GM19035 (cell line): ENCODE data around the gene TMEM187.

Experiments
- ATAC-seq: cut with Tn5 transposase; IDR thresholded peaks from one replicate; pipeline ENCODE4 v1.9.1; 2021; ENCODE audit not compliant: unreplicated experiment

Gene TMEM187

GRCh38 chrX:153934762-153935325 is 37.7 kb upstream of the TMEM187 start, which contains the start of gene NAA10:
NAA10 (minus strand) TSS chrX:153935037; CDS start chrX:153934904, 133 bp downstream.
- ATAC-seq: peak; percentile 79

- ATAC-seq: no peak
Observed at GRCh38 chrX:153935326-153935851, 37.2 kb upstream of the TMEM187 start.

- ATAC-seq: no peak
Observed at GRCh38 chrX:153937056-153937455, 35.5 kb upstream of the TMEM187 start.

DNA sequence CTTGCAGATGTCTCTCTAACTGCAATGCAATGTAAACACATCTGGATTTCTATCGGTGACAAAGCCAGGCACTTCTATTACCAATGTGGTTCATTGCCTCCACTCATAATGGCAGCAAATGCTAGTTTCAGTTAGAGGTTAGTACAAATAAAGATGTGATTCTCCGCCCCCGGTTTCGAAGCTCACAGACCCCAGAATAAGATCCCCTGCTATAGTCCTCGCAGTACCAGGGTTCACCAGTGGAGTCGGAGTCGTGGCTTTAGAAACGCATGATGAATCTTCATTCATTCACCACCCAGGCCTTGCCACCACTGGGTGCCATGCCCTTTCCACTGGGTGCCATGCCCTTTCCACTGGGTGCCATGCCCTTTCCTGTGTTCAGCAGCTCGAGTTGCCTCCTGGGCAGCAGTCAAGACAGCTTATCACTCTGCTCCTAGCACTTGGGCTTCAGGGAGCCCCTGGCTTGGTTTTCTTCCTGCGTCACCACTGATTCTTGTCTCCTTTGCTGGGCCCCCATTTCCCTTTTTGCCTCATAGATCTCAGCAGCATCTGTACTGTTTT is 34.2 kb upstream of the TMEM187 start:
- no peak for ATAC-seq

DNA sequence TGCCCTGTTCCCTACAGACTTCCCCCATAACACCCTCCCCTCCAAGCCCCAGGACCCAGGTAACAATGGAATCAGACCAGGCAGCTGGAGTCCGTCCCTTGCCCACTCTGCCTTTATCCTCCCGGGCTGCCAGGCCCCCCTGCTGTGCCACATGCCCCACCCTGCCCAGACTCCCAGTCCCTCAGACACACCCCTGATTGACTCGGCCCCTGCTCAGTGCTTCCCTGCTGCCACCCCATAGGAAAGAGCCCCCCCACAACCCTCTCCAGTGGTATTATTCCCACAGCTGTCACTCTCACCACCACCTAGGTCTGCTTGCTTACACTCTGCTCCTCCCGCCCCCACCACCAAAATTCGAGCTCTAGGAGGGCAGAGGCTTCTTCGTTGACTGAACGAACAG is 33.0 kb upstream of the TMEM187 start:
- ATAC-seq: no peak

GRCh38 chrX:153941336-153942252 is 31.0 kb upstream of the TMEM187 start:
- ATAC-seq: no peak

DNA sequence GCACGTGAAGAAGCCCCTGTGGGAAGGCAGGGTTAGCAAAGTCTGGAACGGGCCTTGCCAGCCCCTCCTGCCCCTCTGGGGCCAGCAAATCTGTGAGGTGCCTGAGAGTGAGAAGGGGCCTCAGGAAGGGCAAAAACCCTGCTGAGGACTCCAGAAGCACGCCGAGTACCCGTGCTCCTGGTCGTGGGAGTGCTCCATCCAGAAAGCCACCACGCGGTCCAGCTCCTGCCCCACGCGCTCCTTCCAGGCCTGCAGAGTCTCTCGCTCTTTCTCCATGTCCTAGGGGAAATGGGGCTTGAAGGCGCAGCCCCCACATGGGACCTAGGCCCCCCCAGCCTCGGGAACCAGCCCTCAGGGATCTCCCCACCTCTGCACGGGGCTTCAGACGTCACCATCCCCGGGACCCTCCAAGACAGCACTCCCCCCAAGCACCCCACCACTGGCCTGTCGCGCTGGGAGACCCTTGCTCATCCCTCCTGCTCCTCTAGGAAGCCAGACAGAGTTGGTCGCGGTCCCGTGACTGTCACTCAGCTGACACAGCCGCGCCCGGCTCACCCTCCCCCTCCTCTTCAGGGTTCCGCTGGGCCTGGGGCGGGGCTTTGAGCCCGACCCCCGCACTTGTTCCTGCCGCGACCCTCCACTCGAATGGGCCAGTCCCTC is 28.3 kb upstream of the TMEM187 start, which contains the start of gene RENBP:
Gene RENBP, minus strand, starts transcription at position 504 of the 660 bp plus-strand sequence. Its CDS starts 33 bp downstream, at position 471.
- ATAC-seq: no peak

- no peak for ATAC-seq
Observed at GRCh38 chrX:153944800-153945150, 27.8 kb upstream of the TMEM187 start.

- no peak for ATAC-seq
Observed at GRCh38 chrX:153945956-153946943, 26.3 kb upstream of the TMEM187 start.

GRCh38 chrX:153947009-153947769 is 25.4 kb upstream of the TMEM187 start:
- no peak for ATAC-seq

DNA sequence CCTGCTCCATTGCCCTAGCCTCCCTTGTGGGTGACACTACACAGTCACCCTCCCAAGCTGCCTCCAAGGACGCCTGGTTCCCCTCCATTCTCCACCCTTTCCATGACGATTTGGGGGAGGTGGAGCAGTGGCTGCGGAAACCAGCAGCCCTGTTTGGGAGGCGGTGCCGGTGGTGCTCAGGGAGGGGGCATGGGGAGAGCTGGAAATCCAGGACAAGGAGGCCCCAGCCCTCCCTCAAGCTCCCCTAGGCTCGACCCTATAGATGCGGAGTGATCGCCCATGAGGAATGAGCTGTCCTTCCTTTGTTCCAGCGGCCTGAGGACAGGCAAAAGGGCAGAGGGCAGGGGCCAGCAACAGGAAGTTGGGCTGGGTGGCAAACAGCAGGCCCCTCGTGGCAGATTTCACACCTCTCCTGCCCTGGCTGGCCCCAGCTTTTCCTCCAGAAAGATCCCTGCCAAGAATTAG is 24.5 kb upstream of the TMEM187 start:
- ATAC-seq: no peak

GRCh38 chrX:153948847-153949805 is 23.4 kb upstream of the TMEM187 start:
- no peak for ATAC-seq

DNA sequence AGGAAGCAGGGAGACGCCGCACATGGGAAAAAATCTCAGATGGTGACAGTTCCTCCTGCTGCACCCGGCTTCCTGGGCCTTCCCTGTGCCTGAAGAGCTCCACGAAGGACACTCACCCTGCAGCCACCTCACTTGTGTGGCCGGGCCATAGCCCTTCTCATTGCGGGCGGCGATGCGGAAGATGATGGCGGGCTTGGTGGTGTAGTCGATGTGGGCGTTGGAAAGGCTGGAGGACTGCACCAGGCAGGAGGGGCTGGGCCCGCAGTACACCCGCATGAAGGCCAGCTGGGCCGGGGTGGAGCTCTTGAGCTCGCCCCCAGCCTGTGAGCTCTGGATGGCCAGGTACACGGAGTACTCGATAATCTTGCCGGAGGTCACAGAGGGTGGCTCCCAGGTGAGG is 22.4 kb upstream of the TMEM187 start:
- no peak for ATAC-seq

GRCh38 chrX:153951683-153952372 is 20.7 kb upstream of the TMEM187 start:
- ATAC-seq: no peak

DNA sequence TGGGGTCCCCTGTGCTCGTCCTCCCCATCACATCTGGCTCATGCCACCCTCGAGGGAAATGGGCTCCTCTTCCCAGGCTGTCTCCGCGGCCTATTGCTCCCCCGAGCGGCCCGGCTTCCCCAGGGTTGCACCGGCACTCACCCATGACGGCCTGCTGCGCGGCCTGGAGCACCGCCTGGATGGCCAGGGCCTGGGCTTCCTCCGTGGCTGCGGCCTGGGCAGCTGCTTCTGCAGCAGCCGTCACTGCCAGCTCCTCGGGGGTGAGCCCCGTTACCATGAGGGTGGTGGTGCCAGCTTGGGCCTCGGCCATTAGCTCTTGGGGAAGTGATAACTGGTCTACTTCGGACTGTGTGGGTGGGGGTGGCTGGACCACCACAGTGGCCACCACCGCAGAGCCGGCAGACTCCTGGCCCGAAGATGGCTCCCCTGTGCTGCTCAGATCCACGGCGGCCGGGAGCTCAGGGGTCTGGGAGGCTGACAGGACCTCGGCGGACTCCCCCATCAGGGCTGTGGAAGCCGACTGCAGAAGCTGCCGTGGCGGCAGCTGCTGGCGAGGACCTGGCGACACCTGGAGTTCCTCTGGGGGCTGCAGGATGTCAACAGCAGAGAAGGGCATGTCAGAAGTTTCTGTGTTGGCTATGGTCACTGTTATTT is 20.1 kb upstream of the TMEM187 start:
- ATAC-seq: no peak

DNA sequence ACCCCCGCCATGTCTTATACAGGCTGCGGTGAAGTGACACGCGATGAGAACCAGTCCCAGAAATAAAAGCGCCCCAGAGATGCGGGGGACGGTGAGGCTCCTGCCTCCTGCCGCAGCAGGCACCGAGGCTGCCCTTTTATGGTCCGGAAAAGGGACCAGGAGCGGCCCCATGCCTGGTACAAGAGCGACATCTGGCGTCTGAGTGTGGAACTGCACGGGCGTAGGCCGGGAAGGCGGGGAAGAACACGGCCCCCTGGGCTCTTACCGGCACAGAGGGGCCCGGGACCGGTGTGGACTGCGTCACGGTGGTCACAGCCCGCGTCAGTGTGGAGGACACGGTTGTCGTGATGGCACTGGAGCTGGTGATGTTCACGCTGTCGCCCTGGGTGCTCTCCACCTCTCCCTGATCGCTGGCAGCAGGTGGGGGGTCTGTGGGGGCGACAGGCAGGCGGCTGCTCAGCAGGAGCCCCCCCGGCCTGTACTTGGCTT is 19.2 kb upstream of the TMEM187 start:
- ATAC-seq: no peak
